Activated naive CD4-positive, alpha-beta T cell (primary cell): ENCODE measurements around the gene MBP.
"Not testable (repeated sequence)": the region's sequence is repeated elsewhere in the genome, so short reads cannot be mapped to it uniquely, and the experiment has no call there.

Source experiments
- DNase-seq, 4 experiments: peaks; one replicate each; lab custom pipeline; 2025; lab: John Stamatoyannopoulos, UW

Gene MBP

GRCh38 chr18:76970770-76971559, 161.6 kb downstream of the MBP start:
- no peak for DNase-seq

GRCh38 chr18:76967721-76968472, 164.7 kb downstream of the MBP start:
- DNase-seq, result no peak

GRCh38 chr18:76967299-76967698, 165.3 kb downstream of the MBP start:
- not testable (repeated sequence) for DNase-seq

GRCh38 chr18:76965555-76966151, 166.9 kb downstream of the MBP start:
- DNase-seq, result not testable (repeated sequence)

- DNase-seq, result no peak
Observed at GRCh38 chr18:76963936-76964335, 168.6 kb downstream of the MBP start.

GRCh38 chr18:76962851-76963250, 169.7 kb downstream of the MBP start:
- DNase-seq, result no peak

GRCh38 chr18:76960528-76961035, 172.0 kb downstream of the MBP start:
- no peak for DNase-seq

GRCh38 chr18:76959605-76960004, 173.0 kb downstream of the MBP start:
- no peak for DNase-seq

GRCh38 chr18:76958692-76959341, 173.8 kb downstream of the MBP start:
- DNase-seq, result no peak

- no peak for DNase-seq
Observed at GRCh38 chr18:76957384-76958355, 174.9 kb downstream of the MBP start.

GRCh38 chr18:76956648-76957047, 175.9 kb downstream of the MBP start:
- no peak for DNase-seq

GRCh38 chr18:76955524-76956170, 176.9 kb downstream of the MBP start:
- DNase-seq, result no peak

GRCh38 chr18:76953583-76954233, 178.9 kb downstream of the MBP start:
- no peak for DNase-seq

GRCh38 chr18:76953156-76953555, 179.4 kb downstream of the MBP start:
- DNase-seq, result no peak

- no peak for DNase-seq
Observed at GRCh38 chr18:76952747-76953146, 179.8 kb downstream of the MBP start.

- DNase-seq, result no peak
Observed at GRCh38 chr18:76951456-76952247, 180.9 kb downstream of the MBP start.

GRCh38 chr18:76948345-76948744, 184.2 kb downstream of the MBP start:
- no peak for DNase-seq

- DNase-seq, result not testable (repeated sequence)
Observed at GRCh38 chr18:76944346-76944745, 188.2 kb downstream of the MBP start.
